Tongue (tissue), 2 donors: ENCODE results near the gene PPP1R18. TPM values are rescaled to one million over a fixed set of nuclear protein-coding genes. Genes with fewer than 3 reads are reported as not detected.

Experiments
- small RNA-seq: library from RNA; depleted of rRNA; stranded (forward); fragments of <200 nt; gene quantifications from one replicate; pipeline ENCODE3, GENCODE V24; 2014; ENCODE audit warnings: low replicate concordance
- total RNA-seq: library from RNA; depleted of rRNA; stranded (reverse); fragments of >200 nt; gene quantifications from one replicate; pipeline ENCODE4 v1.2.3, GENCODE V29; 2014

PPP1R18 gene
- total RNA-seq, 1 donor from 2014 or later: 19.7 TPM

Small RNA genes within 50 kb of the gene (small RNA-seq; reads per million reads assigned to genes)
- gene RF00019: not detected

Other genes starting within 250 kb of the PPP1R18 start
- 179 TPM for gene HLA-E, start 197.1 kb downstream of the PPP1R18 start, total RNA-seq
- 40.2 TPM for gene GNL1, start 130.2 kb downstream of the PPP1R18 start, total RNA-seq
- gene PRR3, start 129.3 kb downstream of the PPP1R18 start, total RNA-seq: 5.8 TPM
- 36.4 TPM for gene ABCF1, start 115.2 kb downstream of the PPP1R18 start, total RNA-seq
- 18.8 TPM for gene PPP1R10, start 69.4 kb downstream of the PPP1R18 start, total RNA-seq
- gene MRPS18B, start 68.8 kb downstream of the PPP1R18 start, total RNA-seq: 60.1 TPM
- gene ATAT1, start 59.8 kb downstream of the PPP1R18 start, total RNA-seq: 6.4 TPM
- gene C6orf136, start 39.5 kb downstream of the PPP1R18 start, total RNA-seq: 15.5 TPM
- gene DHX16, start 13.6 kb downstream of the PPP1R18 start, total RNA-seq: 24.5 TPM
- 5.2 TPM for gene NRM, start 4.3 kb upstream of the PPP1R18 start, total RNA-seq
- 14.5 TPM for gene MDC1, start 30.6 kb upstream of the PPP1R18 start, total RNA-seq
- 286 TPM for gene TUBB, start 33.7 kb upstream of the PPP1R18 start, total RNA-seq
- gene FLOT1, start 56.0 kb upstream of the PPP1R18 start, total RNA-seq: 79.3 TPM
- gene IER3, start 57.9 kb upstream of the PPP1R18 start, total RNA-seq: 7.1 TPM
- gene DDR1, start 197.9 kb upstream of the PPP1R18 start, total RNA-seq: 73.2 TPM
- gene GTF2H4, start 221.6 kb upstream of the PPP1R18 start, total RNA-seq: 19.9 TPM
- gene VARS2, start 227.6 kb upstream of the PPP1R18 start, total RNA-seq: 19.6 TPM
- gene SFTA2, start 245.5 kb upstream of the PPP1R18 start, total RNA-seq: not detected